ENCODE measurements around the gene C19orf33. TPM values are rescaled to one million over a fixed set of nuclear protein-coding genes. Genes with fewer than 3 reads are reported as not detected.
A peak's percentile ranks its signal among the peaks of the same experiment; 100 is the strongest.

The C19orf33 gene
- total RNA-seq, 4 donors from 2014 or later = 5.8 to 7.0 TPM; not detected in 2

- H3K36me3 ChIP-seq = no peaks in the 10 kb centered on the region
- no peaks in the 10 kb centered on the region for H3K27me3 ChIP-seq
- no peak overlapping the region for H3K4me3 ChIP-seq
- TF ChIP-seq POLR2A (IDR thresholded peaks at IDR 0.05) = no peak
- no peak for TF ChIP-seq CTCF (IDR thresholded peaks at IDR 0.05 in 4 of 5, conservative IDR thresholded peaks at IDR 0.05 in 1 of 5)
- ATAC-seq (no peak), DNase-seq (no peak)
- in situ Hi-C loops (cut with MboI; ENCODE audit: low sequenced_read_pairs in 4 of 4) (loop anchor here (5.0 to 25.0 kb wide), 3 partner anchors 87 to 417 kb away; partner anchors contain the start of genes SIPA1L3 (in 4 of the 4) and WDR87 (in 4 of the 4)), intact Hi-C loops (cut with DNase I; ENCODE audit: low total_unique reads) (no loop called here)
- no peak overlapping the region for H3K27ac ChIP-seq
- no peaks in the 10 kb centered on the region for H3K9me3 ChIP-seq
- no peaks in the 10 kb centered on the region for H3K4me1 ChIP-seq
Measured at GRCh38 chr19:38329651-38330050, 25.6 kb downstream of the C19orf33 start.

- ATAC-seq (no peak), DNase-seq (no peak)
- H3K36me3 ChIP-seq = no peaks in the 10 kb centered on the region
- TF ChIP-seq CTCF (IDR thresholded peaks at IDR 0.05 in 4 of 5, conservative IDR thresholded peaks at IDR 0.05 in 1 of 5) (no peak), POLR2A (IDR thresholded peaks at IDR 0.05) (no peak)
- in situ Hi-C loops (cut with MboI; ENCODE audit: low sequenced_read_pairs in 4 of 4) = loop anchor here (5.0 to 25.0 kb wide), 3 partner anchors 89 to 419 kb away; partner anchors contain the start of genes SIPA1L3 (in 4 of the 4) and WDR87 (in 4 of the 4)
- intact Hi-C loops (cut with DNase I; ENCODE audit: low total_unique reads) = no loop called here
- no peak overlapping the region for H3K27ac ChIP-seq
- H3K4me3 ChIP-seq = no peak overlapping the region
- H3K4me1 ChIP-seq = no peaks in the 10 kb centered on the region
- H3K27me3 ChIP-seq = no peaks in the 10 kb centered on the region
- no peaks in the 10 kb centered on the region for H3K9me3 ChIP-seq
Measured at GRCh38 chr19:38331728-38332127, 27.7 kb downstream of the C19orf33 start.

GRCh38 chr19:38333245-38333644, 29.2 kb downstream of the C19orf33 start:
- no peak overlapping the region for H3K27ac ChIP-seq
- intact Hi-C loops (cut with DNase I; ENCODE audit: low total_unique reads) (no loop called here), in situ Hi-C loops (cut with MboI; ENCODE audit: low sequenced_read_pairs in 4 of 4) (loop anchor here (5.0 to 25.0 kb wide), 3 partner anchors 91 to 421 kb away; partner anchors contain the start of genes SIPA1L3 (in 4 of the 4) and WDR87 (in 4 of the 4))
- H3K9me3 ChIP-seq = no peaks in the 10 kb centered on the region
- no peaks in the 10 kb centered on the region for H3K36me3 ChIP-seq
- ATAC-seq = no peak
- TF ChIP-seq POLR2A (IDR thresholded peaks at IDR 0.05) (no peak), CTCF (IDR thresholded peaks at IDR 0.05 in 4 of 5, conservative IDR thresholded peaks at IDR 0.05 in 1 of 5) (no peak)
- no peaks in the 10 kb centered on the region for H3K27me3 ChIP-seq
- peaks cover 5 to 7% of the 10 kb centered on the region in 2 donors for H3K4me1 ChIP-seq
- no peak overlapping the region for H3K4me3 ChIP-seq
- no peak for DNase-seq

- ATAC-seq = peak; percentile 84 to 86
- intact Hi-C loops (cut with DNase I; ENCODE audit: low total_unique reads) = loop anchor here (1.0 to 2.0 kb wide), 9 partner anchors 20 to 594 kb away; partner anchors contain the start of genes MRPS12, PSMD8, SARS2 and SIPA1L3
- peak; percentile 92 to 94 for DNase-seq
- Histone ChIP-seq H3K36me3 (no peaks in the 10 kb centered on the region), H3K4me1 (peaks cover 5 to 7% of the 10 kb centered on the region in 2 donors), H3K27me3 (no peaks in the 10 kb centered on the region), H3K27ac (peak overlapping the region; percentile 96 to 99 (median 98)), H3K4me3 (peak overlapping the region; percentile 77 to 91 (median 79)), H3K9me3 (no peaks in the 10 kb centered on the region)
- in situ Hi-C loops (cut with MboI; ENCODE audit: low sequenced_read_pairs in 4 of 4) = loop anchor here (25.0 kb wide), 2 partner anchors 199 to 424 kb away; partner anchors contain the start of genes SIPA1L3 (in 4 of the 4) and WDR87 (in 4 of the 4)
- TF ChIP-seq POLR2A (IDR thresholded peaks at IDR 0.05) (peak; percentile 74 to 90), CTCF (IDR thresholded peaks at IDR 0.05 in 4 of 5, conservative IDR thresholded peaks at IDR 0.05 in 1 of 5) (no peak)
Measured at GRCh38 chr19:38335949-38336637, 32.0 kb downstream of the C19orf33 start.

Data from gastrocnemius medialis (tissue), 4 donors.